ENCODE data around the gene ARMC3.

The ARMC3 gene

GRCh38 chr10:23081221-23081750 is 153.4 kb downstream of the ARMC3 start:
- DNase-seq, result no peak

- DNase-seq, result no peak
Measured at GRCh38 chr10:23081891-23082290, 154.0 kb downstream of the ARMC3 start.
